Testis (tissue), 2 donors: Measurements from ENCODE around the gene GATAD2A.

Experiments
- POLR2A ChIP-seq: fragments of 450-650 bp; IDR thresholded peaks from one replicate; pipeline ENCODE4 v1.6.1; 2017; ENCODE audit warnings: antibody characterized with exemption, mild to moderate bottlenecking, moderate library complexity
- TF ChIP-seq, protein P1 (sequence below), 3 experiments: fragments of 450-650 bp in 2 of 3; fragments of 200-600 bp in 1 of 3; sonication (generic) in 1 of 3; IDR thresholded peaks; one replicate each; pipeline ENCODE4 v1.5.1; 2016 to 2019; ENCODE audit warnings: antibody characterized with exemption in 3 of 3, mild to moderate bottlenecking in 2 of 3, moderate library complexity in 1 of 3

DNA sequence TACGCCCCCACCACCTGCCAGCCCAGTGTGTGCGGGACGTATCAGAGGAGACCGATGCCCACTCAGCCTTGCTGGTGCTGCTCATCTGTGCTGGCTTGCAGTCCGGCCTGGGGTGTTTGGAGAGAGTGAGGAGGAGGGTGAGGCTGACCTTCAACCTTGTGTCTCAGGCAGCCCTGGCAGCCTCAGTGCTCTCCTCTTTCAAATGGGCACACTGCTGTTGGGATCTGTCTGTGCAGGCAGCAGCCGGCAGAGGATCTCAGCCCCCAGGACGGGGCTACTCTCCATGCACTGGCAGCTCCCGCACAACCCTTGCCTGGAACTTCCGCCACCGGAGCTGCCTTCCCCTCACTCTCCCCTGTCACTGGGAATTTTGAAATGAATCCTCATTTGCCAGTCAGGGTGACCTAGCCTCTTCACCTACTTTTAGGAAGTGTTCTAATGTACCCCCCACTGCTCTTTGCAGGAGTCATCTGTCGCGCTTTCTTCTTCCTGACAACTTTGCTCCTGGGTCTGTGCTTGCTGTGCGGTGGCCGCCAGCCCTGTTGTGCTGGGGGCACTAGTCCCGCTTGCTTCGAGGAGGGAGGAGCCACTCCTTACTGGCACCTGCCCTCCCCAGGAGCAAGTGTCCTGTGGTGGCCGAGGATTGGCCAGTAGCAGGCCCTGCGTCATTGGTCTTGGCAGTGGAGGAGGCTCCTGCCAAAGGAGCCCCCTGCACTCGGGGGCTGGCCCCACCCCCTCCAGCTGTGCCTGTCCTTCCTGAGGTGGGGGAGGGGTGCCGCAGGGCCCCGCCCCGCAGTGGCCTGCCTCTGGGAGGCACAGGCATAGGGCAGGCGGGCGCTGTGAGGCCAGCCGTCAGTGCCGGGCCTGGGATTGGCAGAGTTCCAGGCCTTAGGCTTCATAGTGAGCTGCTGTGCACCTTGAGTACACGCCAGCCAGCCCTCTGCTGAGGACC is 56.5 kb downstream of the GATAD2A start:
- TF ChIP-seq POLR2A, result no peak
- TF ChIP-seq, protein P1, sequence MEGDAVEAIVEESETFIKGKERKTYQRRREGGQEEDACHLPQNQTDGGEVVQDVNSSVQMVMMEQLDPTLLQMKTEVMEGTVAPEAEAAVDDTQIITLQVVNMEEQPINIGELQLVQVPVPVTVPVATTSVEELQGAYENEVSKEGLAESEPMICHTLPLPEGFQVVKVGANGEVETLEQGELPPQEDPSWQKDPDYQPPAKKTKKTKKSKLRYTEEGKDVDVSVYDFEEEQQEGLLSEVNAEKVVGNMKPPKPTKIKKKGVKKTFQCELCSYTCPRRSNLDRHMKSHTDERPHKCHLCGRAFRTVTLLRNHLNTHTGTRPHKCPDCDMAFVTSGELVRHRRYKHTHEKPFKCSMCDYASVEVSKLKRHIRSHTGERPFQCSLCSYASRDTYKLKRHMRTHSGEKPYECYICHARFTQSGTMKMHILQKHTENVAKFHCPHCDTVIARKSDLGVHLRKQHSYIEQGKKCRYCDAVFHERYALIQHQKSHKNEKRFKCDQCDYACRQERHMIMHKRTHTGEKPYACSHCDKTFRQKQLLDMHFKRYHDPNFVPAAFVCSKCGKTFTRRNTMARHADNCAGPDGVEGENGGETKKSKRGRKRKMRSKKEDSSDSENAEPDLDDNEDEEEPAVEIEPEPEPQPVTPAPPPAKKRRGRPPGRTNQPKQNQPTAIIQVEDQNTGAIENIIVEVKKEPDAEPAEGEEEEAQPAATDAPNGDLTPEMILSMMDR (IDR thresholded peaks at IDR 0.05), result no peak
